Measurements from ENCODE around the gene LRRN2.

GRCh38 chr1:204731985-204732575 is 46.5 kb upstream of the LRRN2 start:
- TF ChIP-seq GLIS3 (CRISPR knock-in tag; IDR thresholded peaks at IDR 0.05) = no peak
- TF ChIP-seq BACH2 (CRISPR knock-in tag; IDR thresholded peaks at IDR 0.05; ENCODE audit: borderline replicate concordance) = no peak
- TF ChIP-seq ZFP3 (CRISPR knock-in tag; IDR thresholded peaks at IDR 0.05) = no peak
- TF ChIP-seq RARB (CRISPR knock-in tag; IDR thresholded peaks at IDR 0.05) = no peak
- TF ChIP-seq CSDC2 (CRISPR knock-in tag; IDR thresholded peaks at IDR 0.05) = no peak
- no peak for TF ChIP-seq PPARA (CRISPR knock-in tag; IDR thresholded peaks at IDR 0.05; ENCODE audit: borderline replicate concordance)

Data from SK-N-SH treated with all-trans-retinoic acid at 6 μM for 48 hours (cell line).